Activated CD4-positive, alpha-beta T cell treated with anti-CD3 and anti-CD28 coated beads for 36 hours (primary cell): ENCODE measurements around the gene ANKRD44. TPM values are rescaled to one million over a fixed set of nuclear protein-coding genes. Genes with fewer than 3 reads are reported as not detected.
A peak's percentile ranks its signal among the peaks of the same experiment; 100 is the strongest.
"Not testable (repeated sequence)": the region's sequence is repeated elsewhere in the genome, so short reads cannot be mapped to it uniquely, and the experiment has no call there.

Experiments
- ATAC-seq: fragments of 200-7000 bp; cut with Tn5 transposase; one replicate; pipeline ENCODE4 v1.10.0; 2021; ENCODE audit warnings: mild to moderate bottlenecking, moderate library complexity
- CTCF ChIA-PET: fragments of 350-600 bp; sonication (Branson Sonifier 250); formaldehyde crosslinking; loops from one replicate; lab custom pipeline; 2021; ENCODE audit warnings: antibody characterized with exemption; lab: Charles Lee
- POLR2A ChIA-PET: fragments of 350-600 bp; sonication (Branson Sonifier 250); formaldehyde crosslinking; loops from one replicate; lab custom pipeline; 2021; ENCODE audit warnings: antibody characterized with exemption, inconsistent platforms; lab: Charles Lee
- DNase-seq: peaks from one replicate; pipeline ENCODE4 v3.0.0-alpha.2; 2020
- H3K27ac Mint-ChIP-seq: one replicate; pipeline ENCODE4 v1.8.0; 2021; ENCODE audit warnings: mixed read lengths
- H3K27me3 Mint-ChIP-seq: one replicate; pipeline ENCODE4 v1.8.0; 2021; ENCODE audit warnings: mixed read lengths
- H3K36me3 Mint-ChIP-seq: one replicate; pipeline ENCODE4 v1.8.0; 2021; ENCODE audit warnings: low read depth, mixed read lengths
- H3K4me1 Mint-ChIP-seq: one replicate; pipeline ENCODE4 v1.8.0; 2021; ENCODE audit warnings: mixed read lengths
- H3K4me3 Mint-ChIP-seq: one replicate; pipeline ENCODE4 v1.8.0; 2021; ENCODE audit warnings: mild to moderate bottlenecking, moderate library complexity, mixed read lengths
- H3K9me3 Mint-ChIP-seq: one replicate; pipeline ENCODE4 v1.8.0; 2021; ENCODE audit warnings: low read depth, mixed read lengths
- intact Hi-C, 2 experiments: fragments of 100-400 bp; cut with DNase I in 1 of 2; cut with micrococcal nuclease in 1 of 2; formaldehyde crosslinking; loops; one replicate each; pipeline versions ENCODE4 v1.14.2 to v1.15.1; 2022 to 2024; cut with DNase I, micrococcal nuclease
- total RNA-seq, 2 experiments: library from RNA; stranded (reverse); gene quantifications; one replicate each; pipeline ENCODE4 v1.2.3, GENCODE V29; 2021

The ANKRD44 gene
- total RNA-seq, 2 experiments from 2014 or later, result 122 to 181 TPM

DNA sequence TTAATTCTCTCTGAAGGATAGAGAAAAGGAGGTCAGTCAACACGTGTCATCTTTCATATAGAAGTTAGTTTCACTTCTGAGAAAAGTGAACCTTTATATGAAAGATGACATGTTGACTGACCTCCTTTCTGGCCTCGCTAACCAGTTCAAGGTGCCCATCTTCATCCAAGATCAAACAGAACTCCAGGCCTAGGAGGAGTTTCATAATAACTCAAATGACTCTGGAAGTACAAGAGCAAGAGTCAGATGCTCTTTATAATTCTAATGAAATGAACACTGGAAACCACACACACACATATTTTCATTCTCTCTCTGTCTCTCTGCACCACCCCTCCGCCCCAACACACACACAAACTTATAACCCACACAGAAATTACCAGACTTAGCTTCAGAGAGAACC, 16.3 kb downstream of the ANKRD44 start:
- DNase-seq, result peak; percentile 63
- peaks cover 13% of the 10 kb centered on the region for H3K9me3 Mint-ChIP-seq

DNA sequence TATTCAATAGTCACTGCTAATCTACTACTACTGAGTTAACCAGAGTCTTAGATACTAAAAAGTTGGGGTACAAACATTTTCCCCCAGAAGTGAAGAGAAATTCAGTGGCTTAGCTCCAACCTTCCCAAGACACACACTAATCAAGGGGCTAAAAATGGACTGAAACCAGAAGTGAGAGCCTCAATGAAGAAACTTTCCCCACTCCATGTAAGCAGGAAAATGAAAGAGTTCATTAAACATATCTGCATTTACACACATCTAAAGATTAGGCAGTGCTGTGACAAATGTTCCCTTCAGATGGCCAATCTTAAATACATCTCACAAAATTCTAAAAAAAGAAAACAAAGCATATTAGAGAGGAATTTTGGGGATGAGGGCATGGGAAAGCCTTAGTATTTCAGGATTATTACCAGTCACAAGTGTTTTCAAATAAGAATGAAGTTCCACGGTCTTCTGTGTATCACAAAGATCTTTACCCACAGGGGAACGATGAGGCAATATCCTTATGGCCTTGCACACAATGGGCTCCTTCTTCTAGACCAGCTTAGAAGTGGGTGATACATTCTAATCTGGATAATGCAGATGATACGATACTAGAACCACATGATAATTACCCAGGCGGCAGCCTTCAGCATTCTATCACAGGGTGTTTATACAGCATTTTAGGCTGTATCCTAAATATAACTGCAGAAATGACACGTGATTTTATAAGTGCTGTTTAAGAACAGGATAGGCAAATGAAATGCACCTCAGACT, 17.1 kb downstream of the ANKRD44 start:
- intact Hi-C loops, result loop anchor here (2.0 to 5.0 kb wide), 3 partner anchors 15 to 1051 kb away; no protein-coding TSS in a partner anchor
- Mint-ChIP-seq H3K4me3 (peak overlapping the region; percentile 67), H3K9me3 (peaks cover 7% of the 10 kb centered on the region), H3K36me3 (peaks cover 53% of the 10 kb centered on the region), H3K27me3 (no peaks in the 10 kb centered on the region), H3K4me1 (peaks cover 92% of the 10 kb centered on the region), H3K27ac (peak overlapping the region; percentile 93)
- ChIA-PET CTCF (interaction anchor here (1.0 to 2.7 kb wide), 6 partner anchors 8 to 88 kb away, joined by 3 to 7 read pairs (median 5); no protein-coding TSS in a partner anchor), POLR2A (interaction anchor here (0.6 to 1.2 kb wide), 2 partner anchors 12 to 88 kb away, joined by 3 to 5 read pairs; no protein-coding TSS in a partner anchor)
- peak; percentile 59 for ATAC-seq
- peak; percentile 51 for DNase-seq

More for the DNA sequence above, 16.3 kb downstream of the ANKRD44 start:
- peak overlapping the region; percentile 67 for H3K4me3 Mint-ChIP-seq
- peaks cover 94% of the 10 kb centered on the region for H3K4me1 Mint-ChIP-seq
- CTCF ChIA-PET, result interaction anchor here (1.0 to 3.0 kb wide), 9 partner anchors 9 to 103 kb away, joined by 3 to 11 read pairs (median 6); no protein-coding TSS in a partner anchor
- intact Hi-C loops, result loop anchor here (2.0 to 5.0 kb wide), 2 partner anchors 15 to 1052 kb away; no protein-coding TSS in a partner anchor
- peaks cover 58% of the 10 kb centered on the region for H3K36me3 Mint-ChIP-seq
- POLR2A ChIA-PET, result interaction anchor here (0.6 to 1.2 kb wide), 2 partner anchors 13 to 88 kb away, joined by 4 to 5 read pairs; no protein-coding TSS in a partner anchor
- H3K27ac Mint-ChIP-seq, result peak overlapping the region; percentile 93
- H3K27me3 Mint-ChIP-seq, result no peaks in the 10 kb centered on the region
- peak; percentile 47 for ATAC-seq

- Mint-ChIP-seq H3K27ac (peak overlapping the region; percentile 93), H3K36me3 (peaks cover 47% of the 10 kb centered on the region), H3K9me3 (peaks cover 3% of the 10 kb centered on the region), H3K4me1 (peaks cover 92% of the 10 kb centered on the region), H3K4me3 (peak overlapping the region; percentile 67), H3K27me3 (no peaks in the 10 kb centered on the region)
- POLR2A ChIA-PET, result interaction anchor here (0.6 to 0.8 kb wide), 2 partner anchors 13 to 15 kb away, joined by 3 read pairs; no protein-coding TSS in a partner anchor
- DNase-seq (no peak), ATAC-seq (peak; percentile 14)
- CTCF ChIA-PET, result interaction anchor here (1.0 to 1.8 kb wide), 2 partner anchors 16 to 80 kb away, joined by 3 to 5 read pairs; no protein-coding TSS in a partner anchor
- intact Hi-C loops, result loop anchor here (2.0 to 5.0 kb wide), 2 partner anchors 76 to 1050 kb away; no protein-coding TSS in a partner anchor
Observed at GRCh38 chr2:197292619-197293018, 18.0 kb downstream of the ANKRD44 start.

- not testable (repeated sequence) for H3K9me3 Mint-ChIP-seq, DNase-seq, H3K27me3 Mint-ChIP-seq
- H3K36me3 Mint-ChIP-seq, result peaks cover 45% of the 10 kb centered on the region
- peak overlapping the region; percentile 100 for H3K27ac Mint-ChIP-seq
- peaks cover 81% of the 10 kb centered on the region for H3K4me1 Mint-ChIP-seq
- ChIA-PET CTCF (interaction anchor here (0.7 to 2.5 kb wide), 9 partner anchors 8 to 97 kb away, joined by 3 to 8 read pairs (median 4); no protein-coding TSS in a partner anchor), POLR2A (interaction anchor here (1.3 kb wide), 1 partner anchor 18 kb away, joined by 4 read pairs; no protein-coding TSS in a partner anchor)
- peak; percentile 16 for ATAC-seq
- H3K4me3 Mint-ChIP-seq, result peak overlapping the region; percentile 65
- intact Hi-C loops, result loop anchor here (1.0 to 2.0 kb wide), 4 partner anchors 17 to 89 kb away; no protein-coding TSS in a partner anchor
Observed at GRCh38 chr2:197287596-197287932, 23.0 kb downstream of the ANKRD44 start.

- H3K9me3 Mint-ChIP-seq, result peaks cover 3% of the 10 kb centered on the region
- peaks cover 81% of the 10 kb centered on the region for H3K4me1 Mint-ChIP-seq
- no peaks in the 10 kb centered on the region for H3K27me3 Mint-ChIP-seq
- ChIA-PET CTCF (interaction anchor here (0.7 to 2.5 kb wide), 10 partner anchors 9 to 98 kb away, joined by 3 to 8 read pairs (median 4); no protein-coding TSS in a partner anchor), POLR2A (interaction anchor here (0.7 to 1.3 kb wide), 2 partner anchors 9 to 17 kb away, joined by 3 to 4 read pairs; no protein-coding TSS in a partner anchor)
- intact Hi-C loops, result loop anchor here (1.0 to 2.0 kb wide), 4 partner anchors 18 to 88 kb away; no protein-coding TSS in a partner anchor
- peaks cover 42% of the 10 kb centered on the region for H3K36me3 Mint-ChIP-seq
- DNase-seq (peak; percentile 70), ATAC-seq (peak; percentile 92)
- peak overlapping the region; percentile 100 for H3K27ac Mint-ChIP-seq
- H3K4me3 Mint-ChIP-seq, result peak overlapping the region; percentile 65
Observed at GRCh38 chr2:197286805-197287595, 23.6 kb downstream of the ANKRD44 start.

DNA sequence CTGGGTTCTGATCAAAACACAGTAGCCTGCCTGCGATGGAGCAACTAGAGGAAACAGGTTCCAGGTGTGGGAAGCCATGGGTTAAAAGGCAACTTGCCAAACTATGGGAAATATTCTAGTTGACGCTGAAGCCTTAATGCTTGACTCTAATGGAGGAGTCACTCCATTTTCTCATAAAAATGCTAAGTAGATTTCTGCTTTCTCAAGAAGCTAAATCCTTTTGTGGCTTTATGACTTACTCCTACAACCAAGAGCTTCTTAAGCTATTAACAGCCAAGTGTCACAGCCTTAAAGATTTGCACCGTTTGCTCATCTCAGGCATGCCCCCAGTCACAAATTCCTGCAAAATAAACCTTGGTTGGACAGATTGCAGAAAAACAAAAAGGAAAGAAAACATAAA, 25.2 kb downstream of the ANKRD44 start:
- Mint-ChIP-seq H3K27ac (peak overlapping the region; percentile 80), H3K27me3 (no peaks in the 10 kb centered on the region), H3K4me3 (no peak overlapping the region), H3K4me1 (peaks cover 87% of the 10 kb centered on the region), H3K36me3 (peaks cover 47% of the 10 kb centered on the region), H3K9me3 (no peaks in the 10 kb centered on the region)
- POLR2A ChIA-PET, result interaction anchor here (0.6 to 1.0 kb wide), 2 partner anchors 12 to 29 kb away, joined by 4 to 5 read pairs; no protein-coding TSS in a partner anchor
- intact Hi-C loops, result loop anchor here in 1 of 2 experiments (2.0 kb wide), 1 partner anchor 15 kb away; no protein-coding TSS in a partner anchor
- DNase-seq (no peak), ATAC-seq (no peak)
- CTCF ChIA-PET, result interaction anchor here (0.6 to 1.8 kb wide), 12 partner anchors 9 to 172 kb away, joined by 3 to 7 read pairs (median 3); no protein-coding TSS in a partner anchor

GRCh38 chr2:197284956-197285355, 25.6 kb downstream of the ANKRD44 start:
- intact Hi-C loops, result loop anchor here in 1 of 2 experiments (2.0 kb wide), 1 partner anchor 14 kb away; no protein-coding TSS in a partner anchor
- DNase-seq (peak; percentile 41), ATAC-seq (peak; percentile 15)
- Mint-ChIP-seq H3K36me3 (peaks cover 44% of the 10 kb centered on the region), H3K4me1 (peaks cover 87% of the 10 kb centered on the region), H3K9me3 (no peaks in the 10 kb centered on the region), H3K27me3 (no peaks in the 10 kb centered on the region), H3K4me3 (no peak overlapping the region), H3K27ac (peak overlapping the region; percentile 80)
- ChIA-PET POLR2A (interaction anchor here (0.6 kb wide), 1 partner anchor 28 kb away, joined by 4 read pairs; no protein-coding TSS in a partner anchor), CTCF (interaction anchor here (0.7 to 1.8 kb wide), 10 partner anchors 10 to 172 kb away, joined by 3 to 7 read pairs (median 4); no protein-coding TSS in a partner anchor)

DNA sequence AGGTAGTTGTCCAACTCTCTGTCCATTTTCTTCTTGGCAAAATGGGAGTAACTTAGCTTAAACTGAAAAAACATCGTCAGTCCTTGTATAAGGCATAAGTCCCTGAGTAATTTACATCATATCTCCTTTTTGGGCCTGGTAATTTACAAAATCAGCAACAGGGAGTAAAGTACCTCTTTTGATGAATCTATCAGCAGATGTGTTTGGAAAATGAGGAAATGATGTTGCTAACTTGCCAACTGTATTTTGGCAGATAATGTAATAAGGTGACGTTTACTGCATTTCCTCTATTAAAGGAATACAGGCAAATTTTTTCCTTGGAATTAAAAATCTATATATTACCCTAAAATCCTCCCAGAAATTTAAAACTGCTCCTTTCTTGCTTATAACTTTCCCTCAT, 29.2 kb downstream of the ANKRD44 start:
- peak overlapping the region; percentile 83 for H3K27ac Mint-ChIP-seq
- no peak for ATAC-seq
- CTCF ChIA-PET, result interaction anchor here (0.7 to 2.2 kb wide), 5 partner anchors 13 to 249 kb away, joined by 3 to 8 read pairs (median 6); no protein-coding TSS in a partner anchor
- intact Hi-C loops, result no loop called here
- peaks cover 85% of the 10 kb centered on the region for H3K4me1 Mint-ChIP-seq
- no peaks in the 10 kb centered on the region for H3K27me3 Mint-ChIP-seq
- DNase-seq, result no peak
- peaks cover 37% of the 10 kb centered on the region for H3K36me3 Mint-ChIP-seq
- no peaks in the 10 kb centered on the region for H3K9me3 Mint-ChIP-seq
- POLR2A ChIA-PET, result interaction anchor here (0.7 kb wide), 1 partner anchor 43 kb away, joined by 9 read pairs; no protein-coding TSS in a partner anchor
- H3K4me3 Mint-ChIP-seq, result no peak overlapping the region

DNA sequence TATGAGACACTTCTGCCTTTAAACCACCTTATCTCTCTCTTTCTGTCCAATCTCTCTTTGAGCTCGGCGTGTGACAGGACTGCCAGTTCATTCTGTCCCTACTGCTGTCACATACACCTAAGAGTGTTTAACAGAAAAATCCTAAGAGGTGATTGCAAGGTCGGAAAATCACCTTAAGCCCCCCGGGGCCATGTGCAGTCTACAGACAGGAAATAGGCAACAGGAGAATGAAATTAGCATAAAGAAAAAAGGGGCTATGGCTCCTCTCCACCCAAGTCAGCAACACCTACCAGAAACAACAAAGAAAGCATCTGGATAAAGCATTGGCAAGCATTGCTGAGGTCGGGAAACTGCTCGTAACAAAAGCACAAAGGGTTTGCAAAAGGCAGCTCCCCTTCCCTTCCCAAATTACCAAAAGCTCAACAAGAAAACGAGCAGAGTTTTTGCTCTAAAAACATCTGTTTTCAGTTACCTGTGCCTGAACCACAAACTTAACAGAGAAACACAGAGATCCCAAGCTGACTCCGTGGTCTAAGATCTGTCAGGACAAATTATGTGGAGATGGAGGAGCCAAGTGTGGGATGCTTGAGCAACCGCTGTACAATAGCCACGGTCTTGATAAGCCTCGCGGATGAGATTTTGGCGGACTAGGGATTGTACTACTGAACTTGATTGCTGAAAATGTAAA, 30.4 kb downstream of the ANKRD44 start:
- ChIA-PET POLR2A (interaction anchor here (0.6 to 0.9 kb wide), 2 partner anchors 10 to 24 kb away, joined by 5 read pairs; no protein-coding TSS in a partner anchor), CTCF (interaction anchor here (0.7 to 2.3 kb wide), 10 partner anchors 9 to 167 kb away, joined by 3 to 8 read pairs (median 5); no protein-coding TSS in a partner anchor)
- Mint-ChIP-seq H3K36me3 (peaks cover 42% of the 10 kb centered on the region), H3K27ac (peak overlapping the region; percentile 90), H3K4me1 (peaks cover 78% of the 10 kb centered on the region), H3K9me3 (peaks cover 2% of the 10 kb centered on the region), H3K27me3 (no peaks in the 10 kb centered on the region), H3K4me3 (peak overlapping the region; percentile 44)
- ATAC-seq, result peak; percentile 64
- DNase-seq, result no peak
- intact Hi-C loops, result no loop called here
